Glutamatergic neuron (in vitro differentiated cells): ENCODE measurements around the gene NKIRAS2. TPM values are rescaled to one million over a fixed set of nuclear protein-coding genes. Genes with fewer than 3 reads are reported as not detected.

Experiments used
- DNase-seq: peaks from one replicate; pipeline ENCODE4 v3.0.0; 2022
- H3K27ac Mint-ChIP-seq: one replicate; pipeline ENCODE4 v1.8.0; 2020; ENCODE audit warnings: mild to moderate bottlenecking, mixed read lengths, inconsistent platforms; ENCODE audit not compliant: unreplicated experiment
- H3K27me3 Mint-ChIP-seq: one replicate; pipeline ENCODE4 v1.8.0; 2020; ENCODE audit warnings: mild to moderate bottlenecking, moderate library complexity, mixed read lengths, inconsistent platforms; ENCODE audit not compliant: unreplicated experiment
- H3K36me3 Mint-ChIP-seq: one replicate; pipeline ENCODE4 v1.8.0; 2020; ENCODE audit warnings: mild to moderate bottlenecking, mixed read lengths, inconsistent platforms; ENCODE audit not compliant: unreplicated experiment
- H3K4me1 Mint-ChIP-seq: one replicate; pipeline ENCODE4 v1.8.0; 2020; ENCODE audit warnings: mild to moderate bottlenecking, low read depth, mixed read lengths, inconsistent platforms; ENCODE audit not compliant: unreplicated experiment
- H3K4me3 Mint-ChIP-seq: one replicate; pipeline ENCODE4 v1.8.0; 2020; ENCODE audit warnings: mild to moderate bottlenecking, mixed read lengths, inconsistent platforms; ENCODE audit not compliant: unreplicated experiment
- H3K9me3 Mint-ChIP-seq: one replicate; pipeline ENCODE4 v1.8.0; 2020; ENCODE audit warnings: mild to moderate bottlenecking, moderate library complexity, mixed read lengths, inconsistent platforms; ENCODE audit not compliant: unreplicated experiment
- total RNA-seq: library from RNA; stranded (reverse); fragmentation: NEBNext Ultra II Directional; extraction: Animal tissue kit (Norgen Biotek cat#: 25700); gene quantifications from one replicate; pipeline ENCODE4 v1.2.1, GENCODE V29; 2021; ENCODE audit not compliant: unreplicated experiment
- TF ChIP-seq, protein P1 (sequence below): fragments of 200-600 bp; sonication (generic); IDR thresholded peaks from one replicate; pipeline ENCODE4 v1.5.0; 2021; ENCODE audit not compliant: partially characterized antibody, unreplicated experiment

Gene NKIRAS2
- total RNA-seq, 1 donor from 2014 or later, result 88.8 TPM

DNA sequence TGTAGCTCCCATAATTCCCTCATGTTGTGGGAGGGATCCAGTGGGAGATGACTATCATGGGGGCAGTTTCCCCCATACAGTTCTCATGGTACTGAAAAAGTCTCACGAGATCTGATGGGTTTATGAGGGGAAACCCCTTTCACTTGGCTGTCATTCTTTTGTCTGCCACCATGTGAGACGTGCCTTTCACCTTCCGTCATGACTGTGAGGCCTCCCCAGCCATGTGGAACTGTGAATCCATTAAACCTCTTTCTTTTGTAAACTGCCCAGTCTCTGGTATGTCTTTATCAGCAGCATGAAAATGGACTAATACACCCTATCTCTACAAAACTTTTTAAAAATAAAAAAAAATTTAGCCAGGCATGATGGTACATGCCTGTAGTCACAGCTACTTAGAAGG is 36.7 kb downstream of the NKIRAS2 start:
- Mint-ChIP-seq H3K4me1 (no peaks in the 10 kb centered on the region), H3K27me3 (peaks cover 12% of the 10 kb centered on the region), H3K9me3 (peaks cover 3% of the 10 kb centered on the region), H3K36me3 (no peaks in the 10 kb centered on the region), H3K27ac (no peak overlapping the region), H3K4me3 (no peak overlapping the region)
- no peak for DNase-seq
- TF ChIP-seq, protein P1, sequence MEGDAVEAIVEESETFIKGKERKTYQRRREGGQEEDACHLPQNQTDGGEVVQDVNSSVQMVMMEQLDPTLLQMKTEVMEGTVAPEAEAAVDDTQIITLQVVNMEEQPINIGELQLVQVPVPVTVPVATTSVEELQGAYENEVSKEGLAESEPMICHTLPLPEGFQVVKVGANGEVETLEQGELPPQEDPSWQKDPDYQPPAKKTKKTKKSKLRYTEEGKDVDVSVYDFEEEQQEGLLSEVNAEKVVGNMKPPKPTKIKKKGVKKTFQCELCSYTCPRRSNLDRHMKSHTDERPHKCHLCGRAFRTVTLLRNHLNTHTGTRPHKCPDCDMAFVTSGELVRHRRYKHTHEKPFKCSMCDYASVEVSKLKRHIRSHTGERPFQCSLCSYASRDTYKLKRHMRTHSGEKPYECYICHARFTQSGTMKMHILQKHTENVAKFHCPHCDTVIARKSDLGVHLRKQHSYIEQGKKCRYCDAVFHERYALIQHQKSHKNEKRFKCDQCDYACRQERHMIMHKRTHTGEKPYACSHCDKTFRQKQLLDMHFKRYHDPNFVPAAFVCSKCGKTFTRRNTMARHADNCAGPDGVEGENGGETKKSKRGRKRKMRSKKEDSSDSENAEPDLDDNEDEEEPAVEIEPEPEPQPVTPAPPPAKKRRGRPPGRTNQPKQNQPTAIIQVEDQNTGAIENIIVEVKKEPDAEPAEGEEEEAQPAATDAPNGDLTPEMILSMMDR, result no peak

DNA sequence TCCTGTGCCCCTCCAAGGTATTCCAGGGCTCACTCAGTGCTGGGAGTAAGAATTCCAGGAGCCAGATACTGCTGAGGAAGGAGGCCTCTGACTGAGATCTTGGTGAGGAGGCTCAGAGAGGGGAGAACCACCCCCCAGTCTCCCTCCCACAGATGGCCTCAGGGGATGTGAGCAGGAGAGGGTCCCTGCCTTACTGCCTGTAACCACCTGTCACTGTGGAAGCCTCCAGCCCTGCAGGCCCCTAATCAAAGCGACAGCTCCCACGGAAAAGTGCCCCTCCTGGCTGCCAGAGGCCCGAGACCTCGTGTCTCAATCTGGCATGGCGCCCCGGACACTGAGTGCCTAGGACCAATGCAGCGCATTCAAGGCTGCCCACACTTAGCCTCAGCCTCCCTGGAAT is 38.2 kb downstream of the NKIRAS2 start:
- no peak for DNase-seq
- TF ChIP-seq, protein P1, result no peak
- Mint-ChIP-seq H3K27me3 (peaks cover 6% of the 10 kb centered on the region), H3K4me3 (no peak overlapping the region), H3K4me1 (peaks cover 3% of the 10 kb centered on the region), H3K36me3 (no peaks in the 10 kb centered on the region), H3K27ac (no peak overlapping the region), H3K9me3 (peaks cover 1% of the 10 kb centered on the region)

DNA sequence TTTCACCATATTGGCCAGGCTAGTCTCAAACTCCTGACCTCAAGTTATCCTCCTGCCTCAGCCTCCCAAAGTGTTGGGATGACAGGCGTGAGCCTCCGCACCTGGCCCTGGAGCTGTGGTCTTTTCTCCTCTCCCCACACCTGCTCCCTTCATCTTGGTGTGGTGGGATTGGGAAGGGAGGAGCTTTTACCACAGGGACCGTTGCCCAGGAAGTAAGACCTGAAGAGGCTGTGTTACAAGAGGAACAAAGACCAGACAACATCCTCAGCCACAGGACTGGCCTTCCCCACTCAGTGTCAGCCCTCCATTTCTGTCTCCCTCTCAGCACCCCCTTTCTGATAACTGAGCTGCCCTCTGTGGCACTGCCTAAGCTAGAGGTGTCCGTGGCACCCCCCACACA is 39.9 kb downstream of the NKIRAS2 start:
- H3K4me1 Mint-ChIP-seq, result peaks cover 3% of the 10 kb centered on the region
- no peak overlapping the region for H3K4me3 Mint-ChIP-seq
- H3K36me3 Mint-ChIP-seq, result no peaks in the 10 kb centered on the region
- H3K27me3 Mint-ChIP-seq, result peaks cover 9% of the 10 kb centered on the region
- peaks cover 1% of the 10 kb centered on the region for H3K9me3 Mint-ChIP-seq
- H3K27ac Mint-ChIP-seq, result no peak overlapping the region
- TF ChIP-seq, protein P1, result no peak
- DNase-seq, result no peak

DNA sequence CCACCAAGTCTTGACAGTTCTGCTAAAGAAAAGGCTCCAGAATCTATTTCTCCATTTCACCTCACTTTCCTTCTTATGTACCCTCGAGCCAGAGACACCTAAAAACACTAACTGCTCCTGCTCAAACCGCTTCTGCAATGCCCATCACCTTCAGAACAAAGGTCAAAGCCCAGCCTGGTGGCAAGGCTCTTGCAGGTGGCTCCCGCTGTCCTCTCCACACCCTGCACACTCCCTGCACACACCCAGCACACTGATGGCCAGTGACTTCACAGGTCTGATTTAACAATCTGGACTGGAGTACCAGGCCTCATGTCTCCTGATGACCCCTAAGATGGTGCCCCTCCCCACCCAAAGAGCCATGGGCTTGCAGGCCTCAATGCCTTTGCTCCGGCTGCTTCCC is 40.3 kb downstream of the NKIRAS2 start:
- Mint-ChIP-seq H3K4me1 (peaks cover 3% of the 10 kb centered on the region), H3K27ac (no peak overlapping the region), H3K9me3 (peaks cover 1% of the 10 kb centered on the region), H3K36me3 (no peaks in the 10 kb centered on the region), H3K27me3 (peaks cover 9% of the 10 kb centered on the region), H3K4me3 (no peak overlapping the region)
- TF ChIP-seq, protein P1, result no peak
- DNase-seq, result no peak

DNA sequence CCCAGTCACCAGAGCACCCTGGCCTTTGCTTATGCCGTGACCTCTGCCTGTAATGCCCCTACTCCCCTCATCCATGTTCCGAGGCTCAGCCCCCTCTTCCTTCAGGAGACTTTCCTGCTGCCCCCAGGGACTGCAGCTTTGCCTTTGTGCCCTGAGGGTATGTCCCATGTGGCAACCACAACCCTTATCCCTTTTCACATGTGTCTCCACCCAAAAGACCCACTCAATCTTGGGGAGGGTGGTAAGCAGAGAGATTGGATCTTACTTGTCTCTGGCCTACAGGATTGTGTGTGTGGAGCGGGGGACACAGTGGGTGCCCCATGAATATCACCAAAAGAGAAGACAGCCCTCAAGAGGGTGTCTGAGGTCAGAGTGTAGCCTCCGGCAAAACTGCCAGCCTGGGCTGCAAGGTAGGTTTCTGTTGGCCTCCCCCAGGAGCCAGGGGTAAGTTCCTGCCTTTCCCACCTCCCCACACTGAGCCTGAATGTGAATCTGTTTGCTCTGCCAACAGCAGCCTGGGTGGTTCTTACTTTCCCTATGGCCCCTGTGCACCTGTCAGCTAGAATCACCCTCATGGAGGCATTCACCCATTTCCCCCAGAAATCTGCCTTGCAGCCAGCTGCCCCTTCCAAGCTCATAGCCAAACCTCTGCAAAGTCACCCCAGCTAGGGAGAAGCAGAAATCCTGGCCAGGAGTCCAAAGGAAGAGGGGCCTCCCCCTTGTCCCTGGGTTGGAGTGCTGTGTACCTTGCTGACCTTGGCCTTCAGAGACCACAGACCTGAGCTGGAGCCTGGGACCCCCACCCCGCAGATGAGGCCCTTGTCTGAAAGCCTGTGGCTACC is 42.0 kb downstream of the NKIRAS2 start:
- Mint-ChIP-seq H3K27me3 (peaks cover 9% of the 10 kb centered on the region), H3K9me3 (peaks cover 1% of the 10 kb centered on the region), H3K4me3 (no peak overlapping the region), H3K4me1 (peaks cover 3% of the 10 kb centered on the region), H3K36me3 (no peaks in the 10 kb centered on the region), H3K27ac (no peak overlapping the region)
- DNase-seq, result no peak
- TF ChIP-seq, protein P1, result no peak
